ENCODE measurements around the gene BTF3.
A peak's percentile ranks its signal among the peaks of the same experiment; 100 is the strongest.

The BTF3 gene

DNA sequence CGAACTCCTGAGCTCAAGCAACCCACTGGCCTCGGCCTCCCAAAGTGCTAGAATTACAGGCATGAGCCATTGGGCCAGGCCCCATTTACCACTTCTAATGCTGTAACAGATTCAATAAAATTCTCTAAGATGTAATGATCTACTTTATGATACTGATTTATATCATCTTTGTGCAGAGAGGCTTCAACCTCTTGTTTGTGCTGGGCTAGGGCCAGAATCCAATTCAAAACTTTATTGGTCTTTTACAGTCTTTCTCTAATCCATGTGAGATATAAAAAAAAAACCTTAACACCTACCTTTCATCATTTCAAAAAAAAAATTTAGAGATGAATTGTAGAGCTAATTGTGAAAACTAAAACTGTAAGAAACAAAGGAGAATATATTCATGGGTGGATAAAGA is 8.2 kb upstream of the BTF3 start:
- H3K4me1 Mint-ChIP-seq = no peaks in the 10 kb centered on the region
- H3K27ac Mint-ChIP-seq = no peak overlapping the region
- no peak overlapping the region for H3K4me3 Mint-ChIP-seq
- TF ChIP-seq, protein P1, sequence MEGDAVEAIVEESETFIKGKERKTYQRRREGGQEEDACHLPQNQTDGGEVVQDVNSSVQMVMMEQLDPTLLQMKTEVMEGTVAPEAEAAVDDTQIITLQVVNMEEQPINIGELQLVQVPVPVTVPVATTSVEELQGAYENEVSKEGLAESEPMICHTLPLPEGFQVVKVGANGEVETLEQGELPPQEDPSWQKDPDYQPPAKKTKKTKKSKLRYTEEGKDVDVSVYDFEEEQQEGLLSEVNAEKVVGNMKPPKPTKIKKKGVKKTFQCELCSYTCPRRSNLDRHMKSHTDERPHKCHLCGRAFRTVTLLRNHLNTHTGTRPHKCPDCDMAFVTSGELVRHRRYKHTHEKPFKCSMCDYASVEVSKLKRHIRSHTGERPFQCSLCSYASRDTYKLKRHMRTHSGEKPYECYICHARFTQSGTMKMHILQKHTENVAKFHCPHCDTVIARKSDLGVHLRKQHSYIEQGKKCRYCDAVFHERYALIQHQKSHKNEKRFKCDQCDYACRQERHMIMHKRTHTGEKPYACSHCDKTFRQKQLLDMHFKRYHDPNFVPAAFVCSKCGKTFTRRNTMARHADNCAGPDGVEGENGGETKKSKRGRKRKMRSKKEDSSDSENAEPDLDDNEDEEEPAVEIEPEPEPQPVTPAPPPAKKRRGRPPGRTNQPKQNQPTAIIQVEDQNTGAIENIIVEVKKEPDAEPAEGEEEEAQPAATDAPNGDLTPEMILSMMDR (IDR thresholded peaks at IDR 0.05; ENCODE audit: unreplicated experiment in 3 of 3) = no peak
- H3K9me3 Mint-ChIP-seq = no peaks in the 10 kb centered on the region
- peaks cover 13% of the 10 kb centered on the region for H3K27me3 Mint-ChIP-seq (ENCODE audit: low read depth)
- no peaks in the 10 kb centered on the region for H3K36me3 Mint-ChIP-seq (ENCODE audit: low read depth)

DNA sequence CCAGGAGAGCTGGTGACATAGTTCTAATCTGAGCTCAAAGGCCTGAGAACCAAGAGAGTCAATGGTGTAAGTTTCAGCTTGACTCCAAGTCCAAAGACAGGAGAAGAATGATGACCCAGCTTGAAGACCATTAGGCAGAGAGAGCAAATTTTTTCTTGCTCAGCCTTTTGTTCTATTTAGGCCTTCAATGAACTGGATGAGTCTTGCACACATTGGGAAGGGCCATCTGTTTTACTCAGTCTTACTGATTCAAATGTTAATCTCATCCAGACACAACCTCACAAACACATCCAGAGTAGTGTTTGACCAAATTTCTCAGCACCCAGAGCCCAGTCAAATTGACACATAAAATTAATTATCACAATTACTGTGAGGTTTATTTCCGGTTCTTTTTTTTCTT is 7.1 kb upstream of the BTF3 start:
- no peak overlapping the region for H3K4me3 Mint-ChIP-seq
- TF ChIP-seq, protein P1 (IDR thresholded peaks at IDR 0.05; ENCODE audit: unreplicated experiment in 3 of 3) = no peak
- no peaks in the 10 kb centered on the region for H3K9me3 Mint-ChIP-seq
- H3K27ac Mint-ChIP-seq = no peak overlapping the region
- no peaks in the 10 kb centered on the region for H3K36me3 Mint-ChIP-seq (ENCODE audit: low read depth)
- H3K27me3 Mint-ChIP-seq (ENCODE audit: low read depth) = peaks cover 13% of the 10 kb centered on the region
- H3K4me1 Mint-ChIP-seq = no peaks in the 10 kb centered on the region

DNA sequence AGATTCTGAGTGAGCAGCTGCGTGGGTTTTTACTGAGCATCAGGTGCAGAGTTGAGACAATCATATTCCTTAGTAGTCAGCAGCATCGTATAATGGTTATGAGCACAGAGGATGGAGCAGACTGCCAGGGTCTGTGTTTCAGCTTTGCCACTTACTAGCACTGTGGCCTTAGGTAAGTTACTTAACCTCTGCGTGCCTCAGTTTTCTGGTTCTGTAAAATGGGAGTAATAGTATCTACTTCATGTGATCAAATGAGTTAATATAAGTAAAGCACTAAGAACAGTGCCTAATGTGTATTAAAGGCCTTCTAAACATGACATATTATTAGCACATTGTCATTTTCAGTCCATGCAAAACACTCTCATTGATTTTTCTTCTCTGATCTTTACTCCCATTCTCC is 4.8 kb upstream of the BTF3 start:
- peaks cover 4% of the 10 kb centered on the region for H3K27me3 Mint-ChIP-seq (ENCODE audit: low read depth)
- no peaks in the 10 kb centered on the region for H3K9me3 Mint-ChIP-seq
- H3K36me3 Mint-ChIP-seq (ENCODE audit: low read depth) = no peaks in the 10 kb centered on the region
- no peak overlapping the region for H3K27ac Mint-ChIP-seq
- peaks cover 7% of the 10 kb centered on the region for H3K4me1 Mint-ChIP-seq
- TF ChIP-seq, protein P1 (IDR thresholded peaks at IDR 0.05; ENCODE audit: unreplicated experiment in 3 of 3) = no peak
- H3K4me3 Mint-ChIP-seq = no peak overlapping the region

- Mint-ChIP-seq H3K9me3 (no peaks in the 10 kb centered on the region), H3K4me1 (peaks cover 16% of the 10 kb centered on the region), H3K27ac (peak overlapping the region; percentile 59 to 89 (median 67)), H3K27me3 (ENCODE audit: low read depth) (no peaks in the 10 kb centered on the region), H3K36me3 (ENCODE audit: low read depth) (peaks cover 4% of the 10 kb centered on the region), H3K4me3 (peak overlapping the region in 1 of 3 experiments; percentile 14)
- TF ChIP-seq, protein P1 (IDR thresholded peaks at IDR 0.05; ENCODE audit: unreplicated experiment in 3 of 3) = no peak
These were observed 3.5 kb upstream of the BTF3 start for GRCh38 chr5:73494721-73495120.

- TF ChIP-seq, protein P1 (IDR thresholded peaks at IDR 0.05; ENCODE audit: unreplicated experiment in 3 of 3) = no peak
These were observed 2.4 kb upstream of the BTF3 start for GRCh38 chr5:73495772-73496335.

GRCh38 chr5:73496984-73497457 is 1.2 kb upstream of the BTF3 start:
- TF ChIP-seq, protein P1 (IDR thresholded peaks at IDR 0.05; ENCODE audit: unreplicated experiment in 3 of 3) = peak; percentile 33 to 63 (median 41)
- Mint-ChIP-seq H3K36me3 (ENCODE audit: low read depth) (peaks cover 20% of the 10 kb centered on the region), H3K27ac (peak overlapping the region; percentile 97 to 100 (median 100)), H3K27me3 (ENCODE audit: low read depth) (no peaks in the 10 kb centered on the region), H3K9me3 (no peaks in the 10 kb centered on the region), H3K4me1 (peaks cover 27% of the 10 kb centered on the region), H3K4me3 (peak overlapping the region; percentile 99 to 100 (median 100))

More at GRCh38 chr5:73495772-73496335, 2.4 kb upstream of the BTF3 start:
- Mint-ChIP-seq H3K4me3 (no peak overlapping the region), H3K36me3 (ENCODE audit: low read depth) (peaks cover 13% of the 10 kb centered on the region), H3K9me3 (no peaks in the 10 kb centered on the region), H3K27ac (no peak overlapping the region), H3K27me3 (ENCODE audit: low read depth) (no peaks in the 10 kb centered on the region), H3K4me1 (peaks cover 22% of the 10 kb centered on the region)

Measured in nephron (organoid).